Esophagus muscularis mucosa (tissue), 4 donors: Measurements from ENCODE around the gene CAMK2A.

ENCODE experiments used
- EP300 ChIP-seq: sonication (generic); formaldehyde crosslinking; IDR thresholded peaks from one replicate; pipeline ENCODE4 v1.6.1; 2017; ENCODE audit warnings: antibody characterized with exemption
- POLR2A ChIP-seq: fragments of 450-650 bp; IDR thresholded peaks from one replicate; pipeline ENCODE4 v1.6.1; 2017; ENCODE audit warnings: antibody characterized with exemption, moderate library complexity, mild to moderate bottlenecking, low read depth
- POLR2AphosphoS5 ChIP-seq, 2 donors: sonication (generic); formaldehyde crosslinking; IDR thresholded peaks; one replicate each; pipeline ENCODE4 v1.6.1; 2017; ENCODE audit warnings: antibody characterized with exemption in 2 of 2
- TF ChIP-seq, protein P1 (sequence below), 3 experiments: fragments of 200-600 bp in 2 of 3; fragments of 450-650 bp in 1 of 3; sonication (generic) in 2 of 3; IDR thresholded peaks; one replicate each; pipeline ENCODE4 v1.5.1; 2017 to 2019; ENCODE audit warnings: antibody characterized with exemption in 3 of 3, mild to moderate bottlenecking in 2 of 3, moderate library complexity in 1 of 3

DNA sequence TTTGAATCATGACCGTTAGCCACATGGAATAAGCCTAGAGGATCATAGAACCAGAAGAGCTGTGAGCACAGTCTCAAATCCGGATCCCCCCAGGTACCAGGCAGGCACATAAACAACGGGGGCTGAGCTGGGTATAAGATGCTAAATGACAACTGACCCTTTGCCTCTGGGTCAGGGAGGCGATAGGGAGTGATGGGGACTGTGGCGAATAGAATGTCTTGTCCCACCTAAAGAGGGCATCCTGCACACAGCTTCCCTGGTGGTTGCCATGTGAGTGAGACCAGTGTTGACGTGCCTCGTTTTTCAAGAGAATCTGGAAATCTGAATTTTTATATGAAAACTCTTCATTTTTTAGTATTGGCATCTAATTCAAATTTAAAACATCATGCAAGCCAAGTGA lies 66.1 kb downstream of the CAMK2A start:
- no peak for TF ChIP-seq POLR2A
- TF ChIP-seq, protein P1, sequence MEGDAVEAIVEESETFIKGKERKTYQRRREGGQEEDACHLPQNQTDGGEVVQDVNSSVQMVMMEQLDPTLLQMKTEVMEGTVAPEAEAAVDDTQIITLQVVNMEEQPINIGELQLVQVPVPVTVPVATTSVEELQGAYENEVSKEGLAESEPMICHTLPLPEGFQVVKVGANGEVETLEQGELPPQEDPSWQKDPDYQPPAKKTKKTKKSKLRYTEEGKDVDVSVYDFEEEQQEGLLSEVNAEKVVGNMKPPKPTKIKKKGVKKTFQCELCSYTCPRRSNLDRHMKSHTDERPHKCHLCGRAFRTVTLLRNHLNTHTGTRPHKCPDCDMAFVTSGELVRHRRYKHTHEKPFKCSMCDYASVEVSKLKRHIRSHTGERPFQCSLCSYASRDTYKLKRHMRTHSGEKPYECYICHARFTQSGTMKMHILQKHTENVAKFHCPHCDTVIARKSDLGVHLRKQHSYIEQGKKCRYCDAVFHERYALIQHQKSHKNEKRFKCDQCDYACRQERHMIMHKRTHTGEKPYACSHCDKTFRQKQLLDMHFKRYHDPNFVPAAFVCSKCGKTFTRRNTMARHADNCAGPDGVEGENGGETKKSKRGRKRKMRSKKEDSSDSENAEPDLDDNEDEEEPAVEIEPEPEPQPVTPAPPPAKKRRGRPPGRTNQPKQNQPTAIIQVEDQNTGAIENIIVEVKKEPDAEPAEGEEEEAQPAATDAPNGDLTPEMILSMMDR (IDR thresholded peaks at IDR 0.05) = no peak
- TF ChIP-seq POLR2AphosphoS5 (IDR thresholded peaks at IDR 0.05) = no peak
- TF ChIP-seq EP300 = no peak
